ENCODE results near the gene VGLL4. TPM values are rescaled to one million over a fixed set of nuclear protein-coding genes. Genes with fewer than 3 reads are reported as not detected.

Gene VGLL4
- total RNA-seq, 1 experiment from 2014 or later, result 41.2 TPM

Other genes with a start within 250 kb of the VGLL4 start
- 25.3 and 28.5 TPM in 2 replicates for gene TAMM41, start 203.0 kb upstream of the VGLL4 start, total RNA-seq (2021)